Lung (tissue), 12 donors: ENCODE results near the gene MFSD6L. TPM values are rescaled to one million over a fixed set of nuclear protein-coding genes. Genes with fewer than 3 reads are reported as not detected.

Experiments
- ATAC-seq: fragments of 200-7000 bp; cut with Tn5 transposase; one replicate; pipeline ENCODE4 v1.9.1; 2020; ENCODE audit warnings: moderate number of reproducible peaks; ENCODE audit not compliant: insufficient read depth, low FRiP score
- DNase-seq, 3 donors: peaks; one replicate each; pipeline ENCODE4 v3.0.0-alpha.2; 2013 to 2017
- H3K27ac ChIP-seq, 2 donors: one replicate each; pipeline ENCODE4 v1.5.1; 2013; ENCODE audit warnings: mild to moderate bottlenecking in 2 of 2, moderate library complexity in 2 of 2, control low read depth in 1 of 2, inconsistent platforms in 1 of 2, low read depth in 1 of 2, low read length in 1 of 2
- H3K27me3 ChIP-seq, 3 donors: one replicate each; pipeline ENCODE4 v1.5.1; 2013; ENCODE audit warnings: low read length in 2 of 3; ENCODE audit not compliant: control insufficient read depth in 3 of 3, insufficient read depth in 3 of 3
- H3K36me3 ChIP-seq, 4 donors: one replicate each; pipeline ENCODE4 v1.5.1; 2013; ENCODE audit warnings: low read length in 4 of 4, mild to moderate bottlenecking in 1 of 4, moderate library complexity in 1 of 4; ENCODE audit not compliant: control insufficient read depth in 4 of 4, insufficient read depth in 4 of 4
- H3K4me1 ChIP-seq, 5 donors: one replicate each; pipeline ENCODE4 v1.5.1; 2013; ENCODE audit warnings: low read length in 5 of 5, mild to moderate bottlenecking in 2 of 5, moderate library complexity in 1 of 5; ENCODE audit not compliant: control insufficient read depth in 5 of 5, insufficient read depth in 5 of 5
- H3K4me3 ChIP-seq: one replicate; pipeline ENCODE4 v1.5.1; 2013; ENCODE audit warnings: mild to moderate bottlenecking, control low read depth, moderate library complexity
- H3K9ac ChIP-seq, 2 donors: one replicate each; pipeline ENCODE4 v1.5.1; 2013; ENCODE audit warnings: low read length in 2 of 2, control low read depth in 1 of 2; ENCODE audit not compliant: insufficient read depth in 1 of 2
- H3K9me3 ChIP-seq, 4 donors: one replicate each; pipeline ENCODE4 v1.5.1; 2013; ENCODE audit warnings: low read length in 3 of 4, mild to moderate bottlenecking in 1 of 4, moderate library complexity in 1 of 4; ENCODE audit not compliant: control insufficient read depth in 4 of 4, insufficient read depth in 3 of 4
- WGBS, 2 donors: extraction: QIAGEN DNeasy Blood & Tissue Kit; methylation state at CpG; one replicate each; pipeline ENCODE4 v1.1.7; 2013; 5-methylcytosine and 5-hydroxymethylcytosine counted together
- polyA plus RNA-seq, 2 donors: library from polyadenylated mRNA; stranded (reverse); fragments of 200-250 nt; gene quantifications; one replicate each; pipeline ENCODE4 v1.2.1, GENCODE V29; 2013
- total RNA-seq, 2 donors: library from RNA; depleted of rRNA in 1 of 2; stranded (reverse); fragments of >200 nt in 1 of 2; gene quantifications; one replicate each; pipeline ENCODE4 v1.2.1, GENCODE V29; 2014 to 2021
- TF ChIP-seq, protein P1 (sequence below): IDR thresholded peaks from 2 replicates; pipeline ENCODE4 v1.5.1; 2012; ENCODE audit warnings: mild to moderate bottlenecking; ENCODE audit errors: control extremely low read depth, extremely low read depth
- donor health status: control.
- donor health status: control.
- donor health status: Bipolar disorder and iron deficiency.
- donor health status: healthy.
- donor health status: DM: yes; HTN: yes; CAD: no.

The MFSD6L gene
- total and polyA plus RNA-seq, 4 donors = 0.68 to 2.1 (median 1.1) TPM

DNA sequence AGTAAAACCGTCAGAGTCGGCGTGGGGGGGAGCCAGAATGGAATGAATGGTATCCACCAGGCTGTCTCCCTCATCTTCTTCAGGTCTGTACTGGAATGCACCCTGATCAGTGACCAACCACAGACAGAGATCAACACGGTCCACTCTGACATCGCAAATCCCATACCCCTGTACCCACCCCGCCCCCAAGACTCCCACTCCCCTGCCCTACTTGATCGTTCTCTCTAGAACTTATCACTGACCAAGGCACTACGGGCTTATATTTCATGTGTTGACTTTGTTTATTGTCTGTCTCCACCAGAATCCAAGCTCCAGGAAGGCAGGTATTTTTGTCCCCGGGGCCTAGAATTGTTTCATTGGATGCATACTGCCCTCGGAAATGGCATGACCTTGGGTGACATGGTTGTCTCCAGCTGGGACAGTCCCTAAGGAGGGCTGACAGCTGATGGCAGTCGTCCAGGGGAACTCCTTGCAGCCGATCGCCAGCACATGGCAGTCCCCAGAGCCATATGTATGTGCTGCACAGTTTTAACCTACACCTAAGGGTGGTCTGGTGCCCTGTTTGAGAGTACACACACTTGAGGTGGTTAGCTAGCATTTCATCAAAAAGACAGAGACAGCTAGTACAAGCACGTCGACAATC is 526 bp upstream of the MFSD6L start:
- no peaks in the 10 kb centered on the region for H3K36me3 ChIP-seq
- no peak for DNase-seq
- no peak overlapping the region for H3K9ac ChIP-seq
- no peak overlapping the region for H3K4me3 ChIP-seq
- TF ChIP-seq, protein P1, sequence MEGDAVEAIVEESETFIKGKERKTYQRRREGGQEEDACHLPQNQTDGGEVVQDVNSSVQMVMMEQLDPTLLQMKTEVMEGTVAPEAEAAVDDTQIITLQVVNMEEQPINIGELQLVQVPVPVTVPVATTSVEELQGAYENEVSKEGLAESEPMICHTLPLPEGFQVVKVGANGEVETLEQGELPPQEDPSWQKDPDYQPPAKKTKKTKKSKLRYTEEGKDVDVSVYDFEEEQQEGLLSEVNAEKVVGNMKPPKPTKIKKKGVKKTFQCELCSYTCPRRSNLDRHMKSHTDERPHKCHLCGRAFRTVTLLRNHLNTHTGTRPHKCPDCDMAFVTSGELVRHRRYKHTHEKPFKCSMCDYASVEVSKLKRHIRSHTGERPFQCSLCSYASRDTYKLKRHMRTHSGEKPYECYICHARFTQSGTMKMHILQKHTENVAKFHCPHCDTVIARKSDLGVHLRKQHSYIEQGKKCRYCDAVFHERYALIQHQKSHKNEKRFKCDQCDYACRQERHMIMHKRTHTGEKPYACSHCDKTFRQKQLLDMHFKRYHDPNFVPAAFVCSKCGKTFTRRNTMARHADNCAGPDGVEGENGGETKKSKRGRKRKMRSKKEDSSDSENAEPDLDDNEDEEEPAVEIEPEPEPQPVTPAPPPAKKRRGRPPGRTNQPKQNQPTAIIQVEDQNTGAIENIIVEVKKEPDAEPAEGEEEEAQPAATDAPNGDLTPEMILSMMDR = no peak
- H3K27ac ChIP-seq = no peak overlapping the region
- peaks cover 0 to 38% (median 5%) of the 10 kb centered on the region in 3 donors for H3K27me3 ChIP-seq
- peaks cover 0 to 2% (median 0%) of the 10 kb centered on the region in 5 donors for H3K4me1 ChIP-seq
- no peaks in the 10 kb centered on the region for H3K9me3 ChIP-seq
- ATAC-seq = no peak
- 56 to 76% methylated on average over 14 to 15 of the region's 15 CpGs for WGBS, 2 donors

DNA sequence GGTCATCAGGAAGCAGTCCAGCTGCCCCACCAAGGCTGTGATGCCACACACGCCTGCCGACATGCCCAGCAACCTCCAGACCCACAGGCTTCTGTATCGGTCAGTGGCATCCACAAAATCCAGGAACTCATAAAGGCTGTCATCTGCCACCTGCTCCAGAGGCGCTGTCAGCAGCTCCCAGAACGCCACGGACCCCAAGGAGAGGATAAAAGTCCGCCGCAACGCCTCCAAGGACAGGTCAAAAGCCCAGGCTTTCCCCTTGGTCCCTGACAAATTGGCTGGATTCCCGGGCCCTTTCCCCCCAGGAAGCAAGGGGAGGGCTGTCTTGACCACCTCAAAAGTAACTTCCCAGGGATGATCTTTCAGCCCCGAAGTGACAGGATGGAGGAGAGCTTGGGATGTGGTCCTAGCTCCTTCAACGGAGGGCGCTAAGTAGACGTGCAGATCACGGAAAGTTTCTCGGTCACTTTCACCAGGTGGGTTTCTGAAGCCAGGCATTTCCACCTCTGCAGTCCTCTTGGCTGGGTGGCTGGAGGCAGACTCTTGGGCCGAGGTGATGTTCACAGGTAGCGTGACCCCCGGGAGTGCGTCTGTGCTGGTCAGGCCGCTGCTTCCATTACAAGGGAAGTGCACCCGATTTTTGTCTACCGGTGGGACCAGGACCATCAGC is 854 bp downstream of the MFSD6L start:
- H3K27ac ChIP-seq = no peak overlapping the region
- H3K4me1 ChIP-seq = peaks cover 0 to 2% (median 0%) of the 10 kb centered on the region in 5 donors
- ATAC-seq (no peak), DNase-seq (no peak)
- WGBS, 2 donors = 71 to 85% methylated on average over 23 of the region's 23 CpGs
- no peaks in the 10 kb centered on the region for H3K9me3 ChIP-seq
- no peak overlapping the region for H3K4me3 ChIP-seq
- no peaks in the 10 kb centered on the region for H3K36me3 ChIP-seq
- H3K27me3 ChIP-seq = peaks cover 0 to 44% (median 5%) of the 10 kb centered on the region in 3 donors
- H3K9ac ChIP-seq = no peak overlapping the region
- TF ChIP-seq, protein P1 = no peak

DNA sequence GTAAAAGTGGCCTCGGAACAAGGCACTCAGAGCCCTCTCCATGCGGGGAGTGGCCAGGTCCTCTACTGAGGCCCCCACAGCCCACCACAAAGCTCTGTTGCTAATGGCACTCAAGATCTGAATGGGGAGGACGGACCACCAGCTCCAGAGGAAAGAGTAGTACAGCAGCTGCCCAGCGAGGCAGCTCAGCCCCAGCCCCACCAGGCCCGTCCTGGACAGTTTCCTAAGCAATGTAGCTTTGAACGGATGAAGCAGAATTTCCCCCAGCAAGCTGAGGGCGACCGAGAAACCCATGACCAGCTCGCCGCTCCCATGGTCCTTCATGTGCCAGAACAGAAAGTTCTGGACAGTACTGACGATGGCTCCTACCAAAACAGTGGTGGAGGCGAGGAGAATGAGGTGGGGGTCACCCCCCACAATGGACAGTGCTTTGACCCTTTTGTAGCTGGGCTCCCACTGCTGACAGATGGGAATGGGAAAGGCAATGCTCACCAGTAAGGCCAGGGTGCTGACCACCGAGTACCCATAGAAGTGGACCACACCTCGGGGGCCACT is 1.5 kb downstream of the MFSD6L start:
- H3K9me3 ChIP-seq = no peaks in the 10 kb centered on the region
- no peak for DNase-seq
- no peak overlapping the region for H3K4me3 ChIP-seq
- peaks cover 0 to 41% (median 5%) of the 10 kb centered on the region in 3 donors for H3K27me3 ChIP-seq
- H3K9ac ChIP-seq = no peak overlapping the region
- H3K36me3 ChIP-seq = no peaks in the 10 kb centered on the region
- 86% methylated on average over 14 of the region's 14 CpGs for WGBS, 2 donors
- ATAC-seq = no peak
- TF ChIP-seq, protein P1 = no peak
- peaks cover 0 to 2% (median 0%) of the 10 kb centered on the region in 5 donors for H3K4me1 ChIP-seq
- H3K27ac ChIP-seq = no peak overlapping the region
